CD4-positive, alpha-beta T cell treated with Interleukin-4 for 1 hour (primary cell): Measurements from ENCODE around the gene OR4D2.
"Not testable (repeated sequence)": the region's sequence is repeated elsewhere in the genome, so short reads cannot be mapped to it uniquely, and the experiment has no call there.

Source experiments
- DNase-seq, 2 donors: peaks; one replicate each; pipeline ENCODE4 v3.0.0-alpha.2; 2020 to 2022

The OR4D2 gene

GRCh38 chr17:58166682-58167081 is at the start of gene OR4D2:
Gene OR4D2 (plus strand): TSS chr17:58166982. CDS start chr17:58169656, 2,674 bp downstream.
- no peak for DNase-seq

- no peak for DNase-seq
Observed at GRCh38 chr17:58117382-58117781, 49.4 kb upstream of the OR4D2 start.

GRCh38 chr17:58119491-58119890 is 47.3 kb upstream of the OR4D2 start:
- DNase-seq: no peak

- DNase-seq: peak; percentile 29 to 61
Observed at GRCh38 chr17:58120195-58120822, 46.5 kb upstream of the OR4D2 start.

- peak; percentile 52 to 74 for DNase-seq
Observed at GRCh38 chr17:58121925-58122324, 44.9 kb upstream of the OR4D2 start.

- DNase-seq: no peak
Observed at GRCh38 chr17:58127846-58128245, 38.9 kb upstream of the OR4D2 start.

- DNase-seq: not testable (repeated sequence)
Observed at GRCh38 chr17:58132697-58133096, 34.1 kb upstream of the OR4D2 start.

- DNase-seq: no peak
Observed at GRCh38 chr17:58136669-58137279, 30.0 kb upstream of the OR4D2 start.

- DNase-seq: no peak
Observed at GRCh38 chr17:58141505-58141904, 25.3 kb upstream of the OR4D2 start.

GRCh38 chr17:58143335-58143734 is 23.4 kb upstream of the OR4D2 start:
- not testable (repeated sequence) for DNase-seq

- DNase-seq: no peak
Observed at GRCh38 chr17:58144801-58145200, 22.0 kb upstream of the OR4D2 start.

GRCh38 chr17:58147930-58148434 is 18.8 kb upstream of the OR4D2 start, which contains the start of gene OR4D1:
Gene OR4D1 (plus strand): TSS chr17:58148384. CDS start chr17:58155154, 6,770 bp downstream.
- no peak for DNase-seq

- no peak for DNase-seq
Observed at GRCh38 chr17:58148609-58149008, 18.2 kb upstream of the OR4D2 start.

GRCh38 chr17:58150394-58150793 is 16.4 kb upstream of the OR4D2 start:
- no peak for DNase-seq

- DNase-seq: peak; percentile 73 to 86
Observed at GRCh38 chr17:58153046-58153445, 13.7 kb upstream of the OR4D2 start.

GRCh38 chr17:58153671-58154070 is 13.1 kb upstream of the OR4D2 start:
- DNase-seq: peak in 1 of 2 donors; percentile 25

GRCh38 chr17:58156839-58157803 is 9.7 kb upstream of the OR4D2 start:
- DNase-seq: peak; percentile 55 to 68

GRCh38 chr17:58158181-58158580 is 8.6 kb upstream of the OR4D2 start:
- DNase-seq: no peak

GRCh38 chr17:58161566-58161965 is 5.2 kb upstream of the OR4D2 start:
- no peak for DNase-seq

GRCh38 chr17:58165981-58166380 is 801 bp upstream of the OR4D2 start:
- DNase-seq: no peak

- peak in 1 of 2 donors; percentile 34 for DNase-seq
Observed at GRCh38 chr17:58170622-58171021, 3.8 kb downstream of the OR4D2 start.

- DNase-seq: peak; percentile 56 to 79
Observed at GRCh38 chr17:58172369-58173071, 5.7 kb downstream of the OR4D2 start.

GRCh38 chr17:58174871-58175270 is 8.1 kb downstream of the OR4D2 start:
- DNase-seq: no peak
